GM21381 (cell line): ENCODE data around the gene BHLHA15.
A peak's percentile ranks its signal among the peaks of the same experiment; 100 is the strongest.

ENCODE experiments used
- ATAC-seq: cut with Tn5 transposase; IDR thresholded peaks from one replicate; pipeline ENCODE4 v1.9.1; 2021; ENCODE audit warnings: mild to moderate bottlenecking, moderate library complexity; ENCODE audit not compliant: unreplicated experiment

The BHLHA15 gene

GRCh38 chr7:98186452-98187137 is 24.6 kb upstream of the BHLHA15 start:
- no peak for ATAC-seq

GRCh38 chr7:98187138-98187502 is 24.1 kb upstream of the BHLHA15 start:
- ATAC-seq: no peak

- ATAC-seq: no peak
Observed at GRCh38 chr7:98189559-98189958, 21.7 kb upstream of the BHLHA15 start.

- ATAC-seq: no peak
Observed at GRCh38 chr7:98191668-98192431, 19.4 kb upstream of the BHLHA15 start.

GRCh38 chr7:98192781-98193457 is 18.3 kb upstream of the BHLHA15 start:
- ATAC-seq: no peak

- ATAC-seq: no peak
Observed at GRCh38 chr7:98193474-98194180, 17.6 kb upstream of the BHLHA15 start.

- ATAC-seq: no peak
Observed at GRCh38 chr7:98194186-98194585, 17.1 kb upstream of the BHLHA15 start.

- ATAC-seq: no peak
Observed at GRCh38 chr7:98194672-98195457, 16.4 kb upstream of the BHLHA15 start.

GRCh38 chr7:98196706-98197605 is 14.3 kb upstream of the BHLHA15 start:
- ATAC-seq: no peak

- ATAC-seq: no peak
Observed at GRCh38 chr7:98199131-98199530, 12.1 kb upstream of the BHLHA15 start.

- ATAC-seq: peak; percentile 33
Observed at GRCh38 chr7:98200364-98200763, 10.9 kb upstream of the BHLHA15 start.

- ATAC-seq: peak; percentile 93
Observed at GRCh38 chr7:98202367-98203195, 8.7 kb upstream of the BHLHA15 start.

- ATAC-seq: peak; percentile 27
Observed at GRCh38 chr7:98203261-98203963, 7.8 kb upstream of the BHLHA15 start.

- ATAC-seq: no peak
Observed at GRCh38 chr7:98203964-98204605, 7.2 kb upstream of the BHLHA15 start.

- ATAC-seq: no peak
Observed at GRCh38 chr7:98204670-98205069, 6.6 kb upstream of the BHLHA15 start.

- no peak for ATAC-seq
Observed at GRCh38 chr7:98205162-98205845, 5.9 kb upstream of the BHLHA15 start.
